Breast epithelium (tissue), 4 donors: ENCODE results near the gene TRAF3. TPM values are rescaled to one million over a fixed set of nuclear protein-coding genes. Genes with fewer than 3 reads are reported as not detected.

ENCODE experiments used
- DNase-seq, 2 donors: peaks; one replicate each; pipeline ENCODE4 v3.0.0-alpha.2; 2019; ENCODE audit warnings: low spot score in 2 of 2
- H3K27ac ChIP-seq, 2 donors: fragments of 200-600 bp; sonication (generic) in 1 of 2; one replicate each; pipeline ENCODE4 v1.5.1; 2016 to 2019; ENCODE audit warnings: mild to moderate bottlenecking in 1 of 2
- H3K27me3 ChIP-seq, 2 donors: fragments of 200-600 bp; sonication (generic) in 1 of 2; one replicate each; pipeline versions ENCODE4 v1.5.1 to v1.6.0; 2017 to 2019; ENCODE audit warnings: control low read depth in 1 of 2, mild to moderate bottlenecking in 1 of 2
- H3K36me3 ChIP-seq: fragments of 200-600 bp; one replicate; pipeline ENCODE4 v1.5.1; 2019
- H3K4me1 ChIP-seq, 2 donors: fragments of 200-600 bp; sonication (generic); one replicate each; pipeline ENCODE4 v1.5.1; 2016 to 2019; ENCODE audit warnings: control low read depth in 1 of 2
- H3K4me3 ChIP-seq, 3 donors: fragments of 200-600 bp; sonication (generic); 1 replicate in 2 of 3; 2 replicates in 1 of 3; pipeline ENCODE4 v1.5.1; 2016 to 2019; ENCODE audit warnings: mild to moderate bottlenecking in 3 of 3, moderate library complexity in 2 of 3
- H3K9me3 ChIP-seq, 2 donors: fragments of 200-600 bp; sonication (generic) in 1 of 2; one replicate each; pipeline ENCODE4 v1.5.1; 2016 to 2019; ENCODE audit warnings: control low read depth in 1 of 2
- POLR2A ChIP-seq: fragments of 450-650 bp; IDR thresholded peaks from one replicate; pipeline ENCODE4 v1.6.1; 2016; ENCODE audit warnings: antibody characterized with exemption, mild to moderate bottlenecking, moderate library complexity
- POLR2AphosphoS5 ChIP-seq, 3 donors: sonication (generic); formaldehyde crosslinking; IDR thresholded peaks; one replicate each; pipeline ENCODE4 v1.6.1; 2017; ENCODE audit warnings: antibody characterized with exemption in 3 of 3
- intact Hi-C: fragments of 100-400 bp; cut with DNase I; formaldehyde crosslinking; loops from one replicate; pipeline ENCODE4 v1.15.1; 2023; ENCODE audit warnings: low total_unique reads
- total RNA-seq, 3 donors: library from RNA; depleted of rRNA; stranded (reverse); fragments of >200 nt; gene quantifications; one replicate each; pipeline ENCODE4 v1.1.0, GENCODE V29; 2016
- TF ChIP-seq, protein P1 (sequence below), 3 donors: fragments of 450-650 bp; IDR thresholded peaks; one replicate each; pipeline ENCODE4 v1.5.1; 2016 to 2017; ENCODE audit warnings: antibody characterized with exemption in 3 of 3, mild to moderate bottlenecking in 3 of 3, moderate library complexity in 3 of 3

TRAF3 gene
- total RNA-seq, 3 donors from 2014 or later: 13.1 to 15.7 (median 14.6) TPM

DNA sequence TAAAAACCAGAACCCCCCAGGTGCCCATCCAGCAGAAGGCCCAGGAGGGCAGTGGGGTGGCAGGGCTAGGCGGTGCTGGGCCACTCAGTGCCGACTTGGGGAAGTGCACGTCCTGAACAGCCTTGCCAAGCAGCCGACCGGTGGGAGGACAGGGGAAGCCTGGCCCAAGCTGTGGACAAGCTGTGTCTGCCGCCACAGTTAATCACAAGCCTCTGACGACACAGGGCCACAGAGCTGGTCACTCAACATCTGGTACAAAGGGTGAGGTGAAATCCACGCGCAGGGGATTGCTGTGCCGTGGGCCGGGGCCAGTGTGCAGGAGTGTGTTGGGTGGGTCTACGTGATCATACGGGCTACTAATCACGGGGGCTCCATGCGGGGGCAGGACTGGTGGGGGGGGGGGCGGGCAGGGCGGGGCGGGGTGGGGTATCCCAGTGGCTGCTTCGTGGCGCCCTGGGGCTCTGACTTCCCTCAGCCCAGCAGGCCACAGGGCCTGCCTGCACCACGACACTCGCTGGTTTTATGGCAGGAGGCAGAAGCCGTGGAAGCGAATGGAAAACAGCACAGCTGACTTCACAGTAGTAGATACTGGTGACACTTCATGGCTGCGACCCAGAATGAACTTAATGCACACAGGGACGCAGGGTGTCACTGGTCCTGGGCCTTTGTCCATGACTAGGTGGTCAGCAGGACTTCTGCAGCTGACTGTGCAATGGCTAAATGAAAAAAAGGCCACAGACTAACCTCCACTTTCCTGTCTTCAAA, 155.4 kb downstream of the TRAF3 start:
- Histone ChIP-seq H3K27me3 (peaks cover 18 to 29% of the 10 kb centered on the region in 2 donors), H3K27ac (no peak overlapping the region), H3K4me3 (no peak overlapping the region), H3K9me3 (no peaks in the 10 kb centered on the region), H3K4me1 (peaks cover 14 to 15% of the 10 kb centered on the region in 2 donors), H3K36me3 (no peaks in the 10 kb centered on the region)
- TF ChIP-seq, protein P1, sequence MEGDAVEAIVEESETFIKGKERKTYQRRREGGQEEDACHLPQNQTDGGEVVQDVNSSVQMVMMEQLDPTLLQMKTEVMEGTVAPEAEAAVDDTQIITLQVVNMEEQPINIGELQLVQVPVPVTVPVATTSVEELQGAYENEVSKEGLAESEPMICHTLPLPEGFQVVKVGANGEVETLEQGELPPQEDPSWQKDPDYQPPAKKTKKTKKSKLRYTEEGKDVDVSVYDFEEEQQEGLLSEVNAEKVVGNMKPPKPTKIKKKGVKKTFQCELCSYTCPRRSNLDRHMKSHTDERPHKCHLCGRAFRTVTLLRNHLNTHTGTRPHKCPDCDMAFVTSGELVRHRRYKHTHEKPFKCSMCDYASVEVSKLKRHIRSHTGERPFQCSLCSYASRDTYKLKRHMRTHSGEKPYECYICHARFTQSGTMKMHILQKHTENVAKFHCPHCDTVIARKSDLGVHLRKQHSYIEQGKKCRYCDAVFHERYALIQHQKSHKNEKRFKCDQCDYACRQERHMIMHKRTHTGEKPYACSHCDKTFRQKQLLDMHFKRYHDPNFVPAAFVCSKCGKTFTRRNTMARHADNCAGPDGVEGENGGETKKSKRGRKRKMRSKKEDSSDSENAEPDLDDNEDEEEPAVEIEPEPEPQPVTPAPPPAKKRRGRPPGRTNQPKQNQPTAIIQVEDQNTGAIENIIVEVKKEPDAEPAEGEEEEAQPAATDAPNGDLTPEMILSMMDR (IDR thresholded peaks at IDR 0.05): no peak
- no peak for TF ChIP-seq POLR2A
- no peak for TF ChIP-seq POLR2AphosphoS5 (IDR thresholded peaks at IDR 0.05)
- DNase-seq: no peak
- intact Hi-C loops: no loop called here

GRCh38 chr14:102933618-102934231, 156.5 kb downstream of the TRAF3 start:
- H3K36me3 ChIP-seq: no peaks in the 10 kb centered on the region
- no peak for DNase-seq
- no peak overlapping the region for H3K4me3 ChIP-seq
- peaks cover 12 to 14% of the 10 kb centered on the region in 2 donors for H3K4me1 ChIP-seq
- TF ChIP-seq POLR2AphosphoS5 (IDR thresholded peaks at IDR 0.05) (no peak), POLR2A (no peak)
- TF ChIP-seq, protein P1 (IDR thresholded peaks at IDR 0.05): no peak
- no peak overlapping the region for H3K27ac ChIP-seq
- intact Hi-C loops: no loop called here
- peaks cover 18 to 21% of the 10 kb centered on the region in 2 donors for H3K27me3 ChIP-seq
- H3K9me3 ChIP-seq: no peaks in the 10 kb centered on the region

- no peak for DNase-seq
- no peaks in the 10 kb centered on the region for H3K36me3 ChIP-seq
- no peaks in the 10 kb centered on the region for H3K9me3 ChIP-seq
- no peak overlapping the region for H3K4me3 ChIP-seq
- TF ChIP-seq, protein P1 (IDR thresholded peaks at IDR 0.05): no peak
- no peak for TF ChIP-seq POLR2AphosphoS5 (IDR thresholded peaks at IDR 0.05)
- TF ChIP-seq POLR2A: no peak
- intact Hi-C loops: no loop called here
- no peaks in the 10 kb centered on the region for H3K4me1 ChIP-seq
- no peak overlapping the region for H3K27ac ChIP-seq
- peaks cover under 1% of the 10 kb centered on the region in 2 donors for H3K27me3 ChIP-seq
Measured at GRCh38 chr14:102935756-102936155, 158.5 kb downstream of the TRAF3 start.

DNA sequence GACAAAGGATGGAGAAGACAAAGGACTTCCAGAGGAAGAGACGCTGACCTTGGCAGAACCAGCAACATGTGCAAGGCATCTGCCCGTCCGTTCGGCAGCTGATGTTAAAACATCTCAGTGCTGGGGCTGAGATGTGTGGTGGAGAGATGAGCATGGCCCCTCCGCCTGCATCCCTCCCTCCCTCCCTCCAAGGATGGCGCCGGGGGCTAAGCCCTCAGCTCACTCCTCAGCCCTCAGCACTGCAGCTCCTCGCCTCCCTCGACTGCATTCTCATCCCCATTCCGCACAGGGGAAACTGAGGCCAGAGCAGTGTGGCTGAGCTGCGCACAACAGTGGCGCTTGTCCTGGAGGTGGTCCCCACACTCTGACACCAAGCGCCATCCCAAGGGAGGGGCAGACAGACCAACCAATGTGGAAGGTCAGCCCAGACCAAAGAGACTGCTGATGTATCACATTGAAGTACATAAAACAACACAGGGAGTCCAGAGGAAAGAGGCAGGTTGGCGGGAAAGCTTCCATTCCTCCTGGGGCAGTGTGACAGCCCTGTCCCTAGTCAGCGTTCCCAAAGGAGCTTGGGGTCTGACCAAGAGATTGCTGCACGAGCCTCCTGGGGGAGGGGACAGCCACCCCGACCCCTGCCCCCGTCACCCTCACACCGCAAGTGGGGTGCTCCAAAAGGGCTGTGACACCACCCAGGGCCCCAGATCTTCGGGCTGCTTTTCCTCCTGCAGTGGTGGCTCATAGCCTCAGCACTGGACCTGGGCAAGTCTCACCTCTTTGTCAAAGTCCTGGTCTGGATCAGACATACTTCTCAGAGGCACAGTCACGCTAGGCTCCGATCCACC, 160.3 kb downstream of the TRAF3 start:
- TF ChIP-seq POLR2A: no peak
- TF ChIP-seq, protein P1 (IDR thresholded peaks at IDR 0.05): no peak
- no peak for TF ChIP-seq POLR2AphosphoS5 (IDR thresholded peaks at IDR 0.05)
- no peak for DNase-seq
- Histone ChIP-seq H3K36me3 (no peaks in the 10 kb centered on the region), H3K9me3 (no peaks in the 10 kb centered on the region), H3K4me1 (no peaks in the 10 kb centered on the region), H3K27me3 (no peaks in the 10 kb centered on the region), H3K4me3 (no peak overlapping the region), H3K27ac (no peak overlapping the region)
- intact Hi-C loops: no loop called here
